Stimulated activated CD4-positive, alpha-beta T cell treated with anti-CD3 and anti-CD28 coated beads, Interleukin-15, amount 100 ng/mL, for 48 hours (primary cell): ENCODE measurements around the gene CCDC24.

Experiments used
- DNase-seq, 2 donors: peaks; one replicate each; pipeline ENCODE4 v3.0.0-alpha.2; 2020; ENCODE audit warnings: low read depth in 2 of 2

The CCDC24 gene

DNA sequence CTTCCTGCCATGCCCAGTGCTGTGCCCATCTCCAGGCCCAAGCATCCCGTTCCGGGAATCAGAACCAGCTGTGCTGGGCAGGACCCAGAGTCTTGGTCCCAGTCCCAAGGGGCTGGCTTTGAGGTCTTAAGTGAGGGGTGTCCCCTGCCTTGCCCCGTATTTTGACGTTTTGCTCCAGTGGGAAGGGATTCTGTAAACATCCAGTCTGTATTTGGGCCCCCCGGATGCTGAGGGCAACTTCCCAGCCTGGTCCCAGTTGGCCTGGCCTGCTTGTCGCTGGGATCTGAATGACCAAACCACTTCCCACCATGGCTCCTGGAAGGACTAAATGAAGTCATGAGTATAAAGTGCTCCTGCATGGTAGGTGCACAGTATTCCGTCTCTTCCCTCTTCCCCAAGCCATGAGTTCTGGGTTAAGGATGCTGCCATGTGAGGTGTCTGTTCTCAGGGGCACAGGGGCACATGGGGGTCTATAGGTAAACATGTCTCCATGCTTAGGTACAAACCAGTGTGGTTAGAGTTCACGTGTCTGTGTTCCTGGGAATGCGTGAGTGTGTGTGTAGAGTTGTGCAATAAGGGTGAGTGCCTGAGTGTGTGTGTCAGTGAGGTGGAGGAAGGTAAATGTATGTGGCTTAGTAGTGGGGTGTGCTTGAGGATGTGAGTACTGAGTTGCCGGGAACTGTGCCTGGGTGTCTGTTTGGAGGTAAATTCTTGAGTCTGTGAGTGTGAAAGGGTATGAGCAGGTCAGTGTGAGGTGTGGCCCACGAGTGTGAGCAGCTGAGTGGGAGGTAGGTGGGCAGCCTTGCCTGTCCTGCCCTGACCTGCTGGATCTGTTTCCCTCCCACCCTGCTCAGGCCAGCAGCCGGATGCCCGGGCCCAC, 10.9 kb upstream of the CCDC24 start:
- no peak for DNase-seq

DNA sequence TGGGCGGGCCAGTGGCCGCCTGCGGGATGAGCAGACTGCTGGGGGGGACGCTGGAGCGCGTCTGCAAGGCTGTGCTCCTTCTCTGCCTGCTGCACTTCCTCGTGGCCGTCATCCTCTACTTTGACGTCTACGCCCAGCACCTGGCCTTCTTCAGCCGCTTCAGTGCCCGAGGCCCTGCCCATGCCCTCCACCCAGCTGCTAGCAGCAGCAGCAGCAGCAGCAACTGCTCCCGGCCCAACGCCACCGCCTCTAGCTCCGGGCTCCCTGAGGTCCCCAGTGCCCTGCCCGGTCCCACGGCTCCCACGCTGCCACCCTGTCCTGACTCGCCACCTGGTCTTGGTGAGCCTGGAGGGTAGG, 10.3 kb upstream of the CCDC24 start:
- no peak for DNase-seq

DNA sequence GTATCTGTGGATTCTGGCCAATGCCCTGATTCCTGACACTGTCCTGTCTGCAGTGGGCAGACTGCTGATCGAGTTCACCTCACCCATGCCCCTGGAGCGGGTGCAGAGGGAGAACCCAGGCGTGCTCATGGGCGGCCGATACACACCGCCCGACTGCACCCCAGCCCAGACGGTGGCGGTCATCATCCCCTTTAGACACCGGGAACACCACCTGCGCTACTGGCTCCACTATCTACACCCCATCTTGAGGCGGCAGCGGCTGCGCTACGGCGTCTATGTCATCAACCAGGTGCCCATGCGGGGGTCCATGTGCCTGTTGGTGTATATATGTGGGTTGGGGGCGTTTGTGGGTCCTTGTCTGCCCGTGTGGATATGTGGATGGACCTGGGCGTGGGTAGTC, 9.8 kb upstream of the CCDC24 start:
- DNase-seq: no peak

DNA sequence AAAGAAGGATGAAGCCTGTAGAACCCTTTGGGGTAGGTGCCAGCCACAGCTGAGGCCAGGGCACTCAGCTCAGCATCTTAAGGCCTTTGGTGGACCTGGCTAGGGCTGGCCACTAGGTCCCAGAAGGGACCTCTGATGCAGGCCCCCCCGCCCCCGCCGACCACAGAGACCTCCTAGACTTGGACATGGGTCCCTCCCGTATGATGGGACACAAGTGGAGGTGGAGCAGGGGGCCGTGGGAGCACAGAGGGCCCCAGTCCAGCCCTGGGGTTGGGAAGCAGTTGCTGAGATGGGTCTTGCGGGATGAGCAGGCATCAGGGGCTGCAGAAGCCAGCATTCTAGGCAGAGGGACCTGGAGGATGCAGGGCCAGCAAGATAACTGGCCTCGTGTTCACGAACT, 9.2 kb upstream of the CCDC24 start:
- DNase-seq: no peak

DNA sequence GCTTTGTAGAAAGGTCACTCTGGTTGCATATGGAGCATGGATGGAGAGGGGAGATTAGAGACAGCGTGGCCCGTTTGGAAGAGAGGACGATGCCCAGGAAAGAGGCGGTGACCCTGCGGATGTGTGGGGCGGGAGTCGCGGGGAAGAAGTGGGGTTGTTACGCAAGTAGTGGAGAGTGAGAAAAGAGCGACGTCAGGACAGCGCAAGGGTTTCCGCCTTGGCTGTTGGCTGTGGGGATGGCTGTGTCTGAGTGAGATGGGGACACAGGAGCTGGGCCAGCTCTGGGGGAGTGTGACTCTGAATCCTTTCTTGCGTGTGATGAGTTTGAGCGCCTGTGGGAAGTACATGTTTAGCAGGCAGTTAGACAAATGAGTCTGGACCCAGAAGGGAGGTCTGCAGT, 8.6 kb upstream of the CCDC24 start:
- no peak for DNase-seq

DNA sequence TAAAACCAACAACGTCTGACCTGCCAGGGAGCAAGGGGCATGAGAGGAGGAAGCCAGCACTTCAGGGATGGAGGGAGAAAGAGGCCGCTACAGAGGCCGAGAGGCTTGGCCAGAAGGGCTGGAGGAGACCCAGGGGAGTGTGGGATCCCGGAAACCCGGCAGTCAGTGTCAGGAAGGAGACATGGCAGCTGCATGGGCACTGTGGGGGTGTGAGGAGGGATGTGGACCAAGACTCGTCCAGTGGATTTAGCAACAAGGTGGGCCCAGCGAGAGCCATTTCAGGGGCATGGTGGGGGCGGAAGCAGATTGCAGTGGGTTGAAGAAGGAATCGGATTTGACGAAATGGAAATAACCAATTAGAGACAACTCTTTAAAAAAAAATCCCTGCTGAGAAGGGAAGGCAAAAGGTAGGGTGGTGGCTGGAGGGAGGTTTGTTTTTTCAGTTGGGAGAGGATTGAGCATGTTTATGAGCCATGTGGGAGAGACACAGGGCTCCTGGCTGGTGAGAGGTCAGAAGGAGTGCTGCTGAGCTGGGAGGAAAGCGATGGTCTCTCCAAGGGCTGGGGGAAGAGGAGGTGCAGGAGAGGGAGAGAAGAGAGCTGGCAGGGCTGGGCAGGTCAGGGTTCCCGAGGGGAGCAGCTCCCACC, 8.0 kb upstream of the CCDC24 start:
- DNase-seq: no peak

DNA sequence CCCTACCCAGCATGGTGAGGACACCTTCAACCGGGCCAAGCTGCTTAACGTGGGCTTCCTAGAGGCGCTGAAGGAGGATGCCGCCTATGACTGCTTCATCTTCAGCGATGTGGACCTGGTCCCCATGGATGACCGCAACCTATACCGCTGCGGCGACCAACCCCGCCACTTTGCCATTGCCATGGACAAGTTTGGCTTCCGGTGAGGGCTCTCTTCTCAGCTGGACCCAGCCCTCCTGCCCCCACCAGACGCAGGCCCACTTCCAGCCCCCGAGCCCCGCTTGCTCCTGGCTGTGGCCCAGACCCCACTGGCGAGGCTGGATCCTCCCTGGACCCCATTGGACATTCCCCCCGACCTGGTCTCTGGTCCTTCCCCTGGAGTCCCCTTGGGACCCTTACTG, 6.5 kb upstream of the CCDC24 start:
- no peak for DNase-seq

DNA sequence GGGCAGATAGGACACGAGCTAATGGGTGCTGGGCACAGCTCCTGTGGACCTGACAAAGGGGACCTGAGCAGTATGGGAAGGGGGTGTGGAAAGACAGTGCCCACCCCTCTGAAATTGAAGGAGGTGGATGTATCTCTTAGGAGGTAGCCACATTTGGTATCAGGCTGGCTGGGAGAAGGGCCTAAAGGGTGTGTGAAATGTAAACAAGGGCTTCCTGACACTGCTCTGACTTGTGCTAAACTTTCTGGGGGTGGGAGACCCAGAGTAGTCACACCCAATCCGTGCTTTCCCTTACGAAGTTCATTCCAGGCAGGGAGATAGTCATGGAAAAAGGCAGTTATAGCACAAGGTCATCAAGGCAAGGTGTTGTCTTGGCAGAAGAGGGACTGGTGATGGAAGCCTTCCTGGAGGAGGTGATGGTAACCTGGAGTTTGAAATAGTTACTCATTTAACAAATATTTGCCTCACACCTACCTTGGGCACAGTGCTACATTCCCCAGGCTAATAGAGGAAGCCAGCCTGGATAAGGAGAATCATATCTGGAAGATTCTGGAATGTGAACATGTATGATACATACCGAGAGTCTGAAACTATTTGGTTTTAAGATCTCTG, 5.3 kb upstream of the CCDC24 start:
- no peak for DNase-seq

DNA sequence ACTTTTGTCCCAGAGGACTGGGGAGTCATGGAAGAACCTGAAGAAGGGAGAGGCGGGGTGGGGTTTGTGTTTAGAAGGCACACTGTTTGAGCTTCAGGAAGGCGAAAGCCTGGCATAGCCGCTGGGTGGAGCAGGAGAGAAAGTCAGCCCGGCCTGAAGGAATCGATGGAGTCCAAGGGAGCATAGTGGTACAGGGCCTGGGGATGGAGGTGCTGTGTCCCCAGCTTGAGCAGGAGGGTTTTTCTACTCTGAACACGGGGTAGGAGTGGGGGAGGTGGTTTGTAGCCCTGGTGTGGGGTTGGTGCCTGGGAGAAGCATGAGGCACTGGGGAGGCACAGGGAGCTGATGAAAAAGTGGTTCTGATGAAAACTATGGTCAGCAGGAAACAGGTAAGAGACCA, 4.7 kb upstream of the CCDC24 start:
- no peak for DNase-seq

DNA sequence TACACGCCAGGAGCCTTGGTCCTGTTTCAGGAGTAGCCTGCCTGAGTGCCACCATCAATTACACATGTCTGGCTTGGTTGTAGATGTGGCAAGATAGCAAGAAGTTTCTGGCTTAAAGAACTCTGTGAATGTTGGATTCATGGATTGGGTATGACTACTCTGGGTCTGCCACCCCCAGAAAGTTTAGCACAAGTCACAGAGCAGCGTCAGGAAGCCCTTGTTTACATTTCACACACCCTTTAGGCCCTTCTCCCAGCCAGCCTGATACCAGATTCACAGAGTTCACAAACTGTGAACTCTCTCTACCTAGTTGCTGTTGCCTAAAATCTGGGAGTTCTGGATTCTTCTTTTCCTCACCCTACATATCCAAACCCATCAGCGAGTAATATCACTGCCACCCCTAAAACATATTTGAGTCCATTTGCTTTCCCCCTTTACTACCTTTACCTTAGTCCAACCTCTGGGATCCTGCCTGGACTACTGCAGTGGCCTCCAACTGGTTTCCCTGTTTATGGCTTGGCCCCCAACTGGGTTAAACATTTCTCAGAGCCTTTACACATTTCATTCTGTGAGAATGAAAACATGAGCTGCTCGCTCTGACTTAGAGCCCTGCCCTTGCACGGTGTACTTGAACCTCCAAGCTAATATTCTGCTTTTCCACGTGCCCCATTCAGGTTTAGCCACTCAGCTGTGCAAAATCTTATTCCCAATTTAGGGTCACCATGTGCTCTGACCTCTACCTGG, 4.1 kb upstream of the CCDC24 start:
- DNase-seq: no peak

DNA sequence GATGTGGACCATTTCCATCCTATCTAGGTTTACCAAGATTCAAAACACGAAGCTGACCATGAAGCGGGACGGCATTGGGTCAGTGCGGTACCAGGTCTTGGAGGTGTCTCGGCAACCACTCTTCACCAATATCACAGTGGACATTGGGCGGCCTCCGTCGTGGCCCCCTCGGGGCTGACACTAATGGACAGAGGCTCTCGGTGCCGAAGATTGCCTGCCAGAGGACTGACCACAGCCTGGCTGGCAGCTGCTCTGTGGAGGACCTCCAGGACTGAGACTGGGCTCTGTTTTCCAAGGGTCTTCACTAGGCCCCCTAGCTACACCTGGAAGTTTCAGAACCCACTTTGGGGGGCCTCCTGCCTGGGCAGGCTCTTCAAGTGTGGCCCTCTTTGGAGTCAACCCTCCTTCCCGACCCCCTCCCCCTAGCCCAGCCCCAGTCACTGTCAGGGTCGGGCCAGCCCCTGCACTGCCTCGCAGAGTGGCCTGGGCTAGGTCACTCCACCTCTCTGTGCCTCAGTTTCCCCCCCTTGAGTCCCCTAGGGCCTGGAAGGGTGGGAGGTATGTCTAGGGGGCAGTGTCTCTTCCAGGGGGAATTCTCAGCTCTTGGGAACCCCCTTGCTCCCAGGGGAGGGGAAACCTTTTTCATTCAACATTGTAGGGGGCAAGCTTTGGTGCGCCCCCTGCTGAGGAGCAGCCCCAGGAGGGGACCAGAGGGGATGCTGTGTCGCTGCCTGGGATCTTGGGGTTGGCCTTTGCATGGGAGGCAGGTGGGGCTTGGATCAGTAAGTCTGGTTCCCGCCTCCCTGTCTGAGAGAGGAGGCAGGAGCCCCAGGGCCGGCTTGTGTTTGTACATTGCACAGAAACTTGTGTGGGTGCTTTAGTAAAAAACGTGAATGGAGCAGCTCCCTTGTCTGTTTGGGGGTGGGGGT, 864 bp upstream of the CCDC24 start:
- no peak for DNase-seq

DNA sequence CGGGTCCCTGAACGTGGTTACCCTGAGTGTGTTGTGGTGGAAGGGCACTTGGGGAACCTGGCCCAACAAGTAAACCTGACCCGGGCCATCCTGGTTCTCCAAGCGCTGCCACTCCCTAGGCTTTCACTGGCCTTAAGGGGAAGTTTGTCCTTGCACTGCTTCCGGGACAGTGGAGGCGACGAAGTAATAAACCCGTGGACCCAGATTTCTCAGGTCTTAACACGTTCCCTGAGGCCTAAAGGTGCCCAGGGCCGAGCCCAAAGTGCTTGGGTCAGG, 261 bp upstream of the CCDC24 start:
- DNase-seq: no peak

DNA sequence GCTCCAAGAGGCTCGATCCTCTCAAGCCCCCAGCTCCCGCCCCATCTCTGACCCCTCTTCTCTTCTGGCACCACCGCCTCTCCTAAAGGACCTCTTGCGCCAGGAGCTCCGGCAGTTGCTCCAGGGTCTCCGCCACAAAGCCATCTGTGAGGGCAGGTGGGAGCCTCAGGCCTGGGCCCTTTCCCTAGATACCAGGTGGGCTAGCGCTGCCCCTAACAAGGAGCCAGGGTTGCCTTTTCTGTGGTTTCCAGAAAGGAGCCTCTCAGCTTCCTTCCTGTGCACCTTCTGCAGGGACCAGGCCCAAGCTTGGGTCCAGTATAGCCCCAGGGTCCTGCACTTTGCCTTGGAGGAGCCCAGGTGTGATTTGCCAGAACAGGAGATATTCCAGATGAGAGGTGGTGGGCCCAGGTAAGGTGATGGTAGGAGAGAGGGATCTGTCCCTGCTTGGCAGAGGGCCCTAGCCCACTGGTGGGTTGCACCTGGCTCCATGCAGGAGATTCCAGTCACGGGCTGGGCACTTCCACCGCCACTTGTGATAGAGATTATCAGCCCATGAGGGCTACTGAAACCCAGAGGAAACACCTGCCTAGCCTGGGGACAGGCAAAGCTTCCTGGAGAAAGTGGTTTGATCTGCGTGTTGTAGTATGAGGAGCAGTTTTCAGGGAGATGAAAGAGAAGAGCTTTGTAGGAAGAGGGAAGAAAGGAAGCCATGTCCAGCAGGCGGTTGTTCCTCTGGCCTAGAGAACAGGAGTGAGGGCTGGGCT, 1.0 kb downstream of the CCDC24 start:
- no peak for DNase-seq

DNA sequence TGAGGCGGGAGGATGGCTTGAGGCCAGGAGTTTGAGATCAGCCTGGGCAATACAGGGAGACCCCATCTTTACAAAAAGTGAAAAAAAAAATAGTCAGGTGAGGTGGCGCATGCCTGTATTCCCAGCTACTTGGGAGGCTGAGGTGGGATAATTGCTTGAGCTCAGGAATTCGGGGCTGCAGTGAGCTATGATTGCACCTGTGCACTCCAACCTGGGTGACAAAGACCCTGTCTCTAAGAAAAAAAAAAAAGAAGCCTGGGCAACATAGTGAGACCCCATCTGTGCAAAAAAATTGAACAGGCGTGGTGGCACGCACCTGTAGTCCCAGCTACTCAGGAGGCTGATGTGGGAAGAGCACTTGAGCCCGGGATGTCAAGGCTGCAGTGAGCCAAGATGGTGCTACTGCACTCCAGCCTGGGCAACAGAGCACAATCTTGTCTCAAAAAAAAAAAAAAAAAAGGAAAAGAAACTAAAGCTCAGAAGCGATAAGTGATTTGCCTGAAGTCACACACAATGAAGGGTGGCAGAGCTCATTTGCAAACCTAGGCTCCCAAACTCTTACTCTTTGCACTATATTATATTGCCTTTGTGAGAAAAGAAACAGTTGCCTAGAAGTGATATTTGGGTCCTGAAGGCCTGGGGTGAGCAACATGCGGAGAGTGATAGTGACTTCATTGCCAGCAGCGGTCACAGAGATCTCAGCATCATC, 2.0 kb downstream of the CCDC24 start:
- DNase-seq: no peak

DNA sequence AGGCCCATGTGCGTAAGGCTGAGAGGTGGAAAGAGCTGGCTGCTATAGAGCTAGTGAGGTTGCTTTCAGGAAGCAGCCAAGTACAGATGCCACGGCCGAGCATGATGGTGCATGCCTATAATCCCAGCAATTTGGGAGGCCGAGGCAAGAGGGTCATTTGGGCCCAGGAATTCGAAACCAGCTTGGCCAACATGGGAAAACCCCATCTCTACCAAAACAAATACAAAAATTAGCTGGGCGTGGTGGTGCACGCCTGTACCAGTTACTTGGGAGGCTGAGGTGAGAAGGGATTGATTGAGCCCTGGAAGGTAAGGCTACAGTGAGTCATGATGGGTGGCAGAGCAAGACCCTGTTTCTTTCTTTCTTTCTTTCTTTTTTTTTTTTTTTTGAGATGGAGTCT, 2.7 kb downstream of the CCDC24 start:
- no peak for DNase-seq

DNA sequence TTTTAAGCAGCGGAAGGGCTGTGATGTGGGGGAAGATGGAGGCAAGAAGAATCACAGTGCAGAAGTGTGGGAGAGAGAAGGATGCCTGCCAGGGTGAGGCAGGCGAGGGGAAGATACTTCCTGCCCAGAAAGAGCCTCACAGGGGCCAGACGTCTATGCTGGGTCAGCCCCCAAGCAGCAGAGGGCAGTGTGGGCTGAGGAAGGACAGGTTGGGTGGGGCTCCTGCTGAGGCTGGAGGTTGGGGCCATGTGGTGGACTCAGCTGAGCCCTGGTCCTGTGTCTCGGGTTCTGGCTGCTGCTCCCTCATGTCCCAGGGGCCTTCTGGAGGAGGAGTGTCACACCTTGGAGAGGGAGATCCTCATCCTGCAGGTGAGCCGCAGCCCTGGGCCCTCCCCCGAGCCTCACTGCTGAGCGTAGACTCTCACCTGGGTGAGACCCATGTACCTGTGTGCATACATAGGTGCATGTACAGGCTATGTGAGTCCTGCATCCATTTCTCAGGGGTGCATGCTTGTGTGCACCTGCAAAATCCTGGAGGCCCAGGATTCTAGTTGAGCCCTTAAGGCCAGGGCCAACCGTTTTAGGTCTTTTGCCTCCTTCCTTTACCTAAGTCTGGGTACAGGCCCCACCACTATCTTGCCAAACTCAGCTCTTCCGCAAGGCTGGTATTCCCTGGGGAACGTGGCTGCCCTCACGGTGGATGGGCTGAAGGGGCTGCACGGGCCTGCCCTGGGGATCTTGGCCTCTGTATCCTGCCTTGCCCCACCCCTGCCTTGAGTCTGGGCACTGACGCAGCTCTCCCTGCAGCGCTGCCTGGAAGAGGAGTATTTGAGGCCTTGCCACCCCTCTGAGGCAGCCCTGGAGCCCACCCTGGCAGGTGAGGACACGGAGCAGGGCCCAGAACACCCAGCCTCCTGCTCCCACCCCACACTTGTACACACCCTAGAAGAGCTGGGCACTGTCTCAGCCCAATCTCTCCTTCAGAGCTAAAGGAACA, 3.7 kb downstream of the CCDC24 start:
- no peak for DNase-seq

DNA sequence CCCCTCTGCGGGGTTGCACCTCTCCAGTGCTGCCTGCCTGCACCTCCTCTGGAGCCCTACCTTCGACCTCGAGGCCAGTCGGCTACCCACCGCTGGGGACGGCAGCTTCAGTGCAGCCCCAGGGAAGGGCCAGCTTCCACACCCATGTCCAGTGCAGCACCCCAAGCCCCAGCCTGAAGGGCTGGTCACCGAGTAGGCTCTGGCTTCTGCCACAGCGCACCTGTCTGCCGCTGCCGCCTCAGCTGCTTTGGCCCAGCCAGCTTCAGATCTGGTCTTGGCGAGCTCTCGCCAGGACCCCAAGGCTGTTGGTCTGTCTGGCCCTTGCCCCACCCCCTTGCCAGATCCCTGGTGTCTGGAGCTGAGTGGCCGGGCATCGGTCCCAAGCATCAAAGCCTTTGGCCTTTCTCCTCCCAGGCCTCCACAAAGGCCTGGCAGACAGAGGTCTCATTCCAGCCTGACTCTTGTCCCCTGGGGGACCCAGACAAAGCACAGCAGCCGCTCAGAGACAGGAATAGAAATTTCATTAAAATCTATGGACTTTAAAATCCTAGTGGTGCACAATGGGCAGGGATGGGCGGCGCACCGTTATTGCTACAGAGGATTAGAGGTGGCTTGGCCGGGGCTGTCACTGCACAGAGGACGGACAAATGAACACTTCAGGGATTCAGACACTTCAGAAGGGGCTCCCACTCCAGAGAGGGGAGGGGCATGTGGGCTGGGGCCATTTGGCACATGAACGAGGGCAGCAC, 4.8 kb downstream of the CCDC24 start:
- no peak for DNase-seq

DNA sequence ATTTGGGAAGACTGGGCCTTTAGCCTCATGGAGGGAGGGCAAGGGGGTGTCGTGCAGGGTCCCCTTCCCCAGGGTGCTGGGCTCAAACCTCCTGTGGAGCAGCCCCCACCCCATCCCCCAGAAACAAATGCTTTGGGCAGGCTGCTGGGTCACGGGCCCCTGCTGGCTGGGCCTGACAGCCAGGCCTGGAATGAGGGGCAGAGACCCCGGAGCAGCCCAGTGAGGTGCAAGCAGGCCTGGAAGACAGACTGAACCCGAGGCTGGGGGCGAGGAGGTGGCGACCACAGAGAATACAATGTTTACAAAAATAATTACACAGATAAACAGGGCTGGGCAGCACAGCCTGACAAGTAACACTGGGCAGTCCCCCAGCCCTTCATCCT, 5.3 kb downstream of the CCDC24 start:
- DNase-seq: no peak
